ENCODE data around the gene MAP3K19.

Gene MAP3K19

DNA sequence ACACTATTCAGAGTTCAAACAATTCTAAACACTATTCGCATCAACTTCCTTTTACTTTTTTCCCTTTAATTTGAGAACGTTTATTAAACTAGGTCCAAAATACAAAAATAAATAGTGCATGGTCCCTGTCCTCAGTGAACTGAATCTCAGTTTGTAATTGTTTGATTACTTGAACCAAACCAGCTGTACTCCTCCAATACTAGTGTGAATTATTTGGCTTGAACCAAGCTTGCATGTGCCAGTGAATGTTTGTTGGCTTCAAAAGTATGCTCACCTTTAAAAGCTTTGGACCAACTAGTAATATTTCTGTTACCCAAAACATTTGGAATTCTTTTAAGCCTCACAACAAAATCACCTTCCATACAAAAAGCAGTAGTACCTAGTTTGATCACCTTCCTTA is 113.1 kb downstream of the MAP3K19 start:
- Histone ChIP-seq H3K4me2 (no peak overlapping the region), H3K27ac (no peak overlapping the region), H4K20me1 (ENCODE audit: insufficient read depth) (0 out of 2 replicates have a peak, but pooled peaks cover 6% of the 10 kb centered on the region)

DNA sequence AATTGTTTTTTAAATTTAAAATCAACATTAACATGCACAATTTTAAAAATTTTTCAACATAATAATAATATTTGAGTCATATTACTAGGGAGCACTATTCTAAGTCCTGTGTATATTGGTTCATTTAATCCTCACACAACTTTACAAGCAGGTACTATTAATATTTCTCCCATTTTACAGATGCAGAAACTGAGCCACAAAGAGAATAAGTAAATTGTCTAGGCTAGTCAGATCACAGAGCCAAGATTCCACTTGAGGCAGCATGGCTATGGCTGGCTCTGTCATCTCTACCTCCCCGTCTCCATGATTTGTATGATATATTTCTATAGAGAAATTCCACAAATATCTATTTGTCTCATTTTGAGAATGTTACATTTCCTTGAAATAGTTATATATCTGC is 113.5 kb downstream of the MAP3K19 start:
- H3K27me3 ChIP-seq (ENCODE audit: insufficient read depth, low read depth), result no peaks in the 10 kb centered on the region
- no peak overlapping the region for H3K9ac ChIP-seq
- no peak overlapping the region for H3K4me3 ChIP-seq (IDR thresholded peaks at IDR 0.05; ENCODE audit: insufficient read depth, low read depth, low read length)
- no peak overlapping the region for H3K27ac ChIP-seq
- H3K36me3 ChIP-seq (ENCODE audit: insufficient read depth), result no peaks in the 10 kb centered on the region
- 0 out of 2 replicates have a peak, but pooled peaks cover 6% of the 10 kb centered on the region for H4K20me1 ChIP-seq (ENCODE audit: insufficient read depth)
- no peak for TF ChIP-seq CTCF (conservative IDR thresholded peaks at IDR 0.05; ENCODE audit: low read depth, low read length)
- H3K79me2 ChIP-seq (ENCODE audit: insufficient read depth, low read depth), result peaks cover 77% of the 10 kb centered on the region
- H2AFZ ChIP-seq (ENCODE audit: low read depth), result no peak overlapping the region
- H3K4me2 ChIP-seq, result no peak overlapping the region
- H3K4me1 ChIP-seq (ENCODE audit: low read depth, poor library complexity, severe bottlenecking), result no peaks in the 10 kb centered on the region

More for the DNA sequence above, 113.1 kb downstream of the MAP3K19 start:
- no peaks in the 10 kb centered on the region for H3K4me1 ChIP-seq (ENCODE audit: low read depth, poor library complexity, severe bottlenecking)
- no peak overlapping the region for H2AFZ ChIP-seq (ENCODE audit: low read depth)
- H3K36me3 ChIP-seq (ENCODE audit: insufficient read depth), result 0 out of 2 replicates have a peak, but pooled peaks cover 3% of the 10 kb centered on the region
- no peak for TF ChIP-seq CTCF (conservative IDR thresholded peaks at IDR 0.05; ENCODE audit: low read depth, low read length)
- no peaks in the 10 kb centered on the region for H3K27me3 ChIP-seq (ENCODE audit: insufficient read depth, low read depth)
- H3K9ac ChIP-seq, result no peak overlapping the region
- H3K4me3 ChIP-seq (IDR thresholded peaks at IDR 0.05; ENCODE audit: insufficient read depth, low read depth, low read length), result no peak overlapping the region
- peaks cover 75% of the 10 kb centered on the region for H3K79me2 ChIP-seq (ENCODE audit: insufficient read depth, low read depth)

DNA sequence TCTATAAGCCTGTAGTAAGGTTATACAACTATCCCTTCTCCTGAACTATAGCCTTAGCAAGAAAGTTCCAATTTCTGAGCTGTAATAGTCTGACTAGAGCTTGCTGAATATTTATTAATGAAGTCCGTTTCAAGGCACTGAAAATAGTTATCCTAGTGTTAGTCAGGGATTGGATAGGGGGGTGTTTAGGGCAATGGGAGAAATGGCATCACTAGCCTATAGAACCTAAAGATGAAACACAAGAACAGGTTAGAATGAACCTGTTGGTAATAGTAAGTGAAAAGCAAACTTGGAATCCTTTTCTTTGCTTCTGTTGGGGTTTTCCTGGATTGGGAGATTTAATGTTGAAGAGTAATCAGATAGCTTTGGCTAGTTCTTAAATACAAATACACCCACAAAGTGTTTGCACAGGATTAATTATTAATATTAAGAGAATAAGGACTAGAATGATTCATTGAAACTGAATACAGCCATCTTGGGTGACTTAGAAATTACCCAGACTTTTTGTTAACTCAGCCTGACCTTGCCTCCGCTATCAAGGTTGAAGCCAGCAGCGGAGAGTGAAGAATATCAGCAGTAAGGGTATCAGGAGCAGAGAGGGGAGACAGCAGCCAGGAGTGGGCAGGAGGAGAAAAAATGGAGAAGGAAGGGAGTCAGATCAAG is 114.3 kb downstream of the MAP3K19 start:
- H3K9ac ChIP-seq, result no peak overlapping the region
- no peak overlapping the region for H3K4me3 ChIP-seq (IDR thresholded peaks at IDR 0.05; ENCODE audit: insufficient read depth, low read depth, low read length)
- no peak for TF ChIP-seq CTCF (conservative IDR thresholded peaks at IDR 0.05; ENCODE audit: low read depth, low read length)
- no peaks in the 10 kb centered on the region for H3K27me3 ChIP-seq (ENCODE audit: insufficient read depth, low read depth)
- H3K4me1 ChIP-seq (ENCODE audit: low read depth, poor library complexity, severe bottlenecking), result no peaks in the 10 kb centered on the region
- H2AFZ ChIP-seq (ENCODE audit: low read depth), result no peak overlapping the region
- no peak overlapping the region for H3K27ac ChIP-seq
- no peaks in the 10 kb centered on the region for H3K36me3 ChIP-seq (ENCODE audit: insufficient read depth)
- 0 out of 2 replicates have a peak, but pooled peaks cover 6% of the 10 kb centered on the region for H4K20me1 ChIP-seq (ENCODE audit: insufficient read depth)
- no peak overlapping the region for H3K4me2 ChIP-seq
- peaks cover 82% of the 10 kb centered on the region for H3K79me2 ChIP-seq (ENCODE audit: insufficient read depth, low read depth)

DNA sequence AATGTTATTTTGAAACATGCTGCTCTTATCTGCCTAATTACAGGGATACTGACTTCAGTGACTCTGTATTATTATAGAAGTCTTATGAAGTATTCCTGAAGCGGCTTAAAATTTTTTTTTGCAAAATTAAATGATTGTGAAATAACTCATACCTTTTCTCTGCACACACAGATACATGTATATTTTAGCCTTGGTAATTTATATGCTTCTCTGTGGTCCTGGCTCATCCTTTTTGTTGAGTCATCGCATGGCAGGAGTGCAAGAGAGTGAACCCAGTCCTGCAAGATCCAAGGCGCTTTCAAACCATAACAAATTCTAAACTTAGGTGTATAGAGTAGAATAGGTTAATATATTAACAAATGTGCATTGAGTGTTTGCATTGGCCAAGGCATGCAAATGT is 120.1 kb downstream of the MAP3K19 start:
- Histone ChIP-seq H3K9ac (no peak overlapping the region), H4K20me1 (ENCODE audit: insufficient read depth) (peaks cover 22% of the 10 kb centered on the region), H3K27ac (no peak overlapping the region), H2AFZ (ENCODE audit: low read depth) (no peak overlapping the region), H3K27me3 (ENCODE audit: insufficient read depth, low read depth) (no peaks in the 10 kb centered on the region), H3K4me3 (IDR thresholded peaks at IDR 0.05; ENCODE audit: insufficient read depth, low read depth, low read length) (no peak overlapping the region), H3K4me1 (ENCODE audit: low read depth, poor library complexity, severe bottlenecking) (peaks cover 25% of the 10 kb centered on the region), H3K79me2 (ENCODE audit: insufficient read depth, low read depth) (peaks cover 84% of the 10 kb centered on the region), H3K36me3 (ENCODE audit: insufficient read depth) (no peaks in the 10 kb centered on the region), H3K4me2 (no peak overlapping the region)
- no peak for TF ChIP-seq CTCF (conservative IDR thresholded peaks at IDR 0.05; ENCODE audit: low read depth, low read length)
